ENCODE results near the gene CD47. TPM values are rescaled to one million over a fixed set of nuclear protein-coding genes. Genes with fewer than 3 reads are reported as not detected.

The CD47 gene
- total and polyA plus RNA-seq, 7 experiments from 2014 or later = 130 to 232 (median 171) TPM

DNA sequence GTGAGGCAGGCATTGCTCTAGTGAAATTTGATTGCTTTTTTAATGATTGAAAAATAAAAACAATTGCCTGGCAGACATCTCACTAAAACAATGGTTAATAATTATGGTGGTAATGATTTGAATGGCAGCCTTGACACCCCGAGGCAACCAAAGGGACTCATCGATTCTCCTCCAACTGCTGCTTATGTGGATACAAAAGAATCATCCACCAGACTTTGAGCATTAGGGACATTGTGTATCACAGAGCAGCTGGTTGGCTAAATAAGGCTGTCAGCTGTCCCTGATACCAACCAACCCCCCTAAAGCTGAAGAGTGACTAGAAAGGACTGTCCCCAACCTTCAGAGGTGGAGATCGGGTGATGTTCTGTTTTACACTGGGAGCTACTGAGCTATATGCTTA lies 1.7 kb upstream of the CD47 start:
- Mint-ChIP-seq H3K4me1 (peaks cover 37 to 71% (median 57%) of the 10 kb centered on the region in 7 donors), H3K4me3 (peak overlapping the region in 8 of 10 donors; percentile 85 to 99 (median 93)), H3K36me3 (peaks cover 0 to 15% (median 4%) of the 10 kb centered on the region in 5 donors), H3K9me3 (peaks cover 0 to 5% (median 1%) of the 10 kb centered on the region in 11 donors), H3K27me3 (peaks cover 0 to 10% (median 0%) of the 10 kb centered on the region in 5 donors), H3K27ac (peak overlapping the region; percentile 94 to 100 (median 98))
- H3K36me3 ChIP-seq (ENCODE audit: control insufficient read depth in 2 of 3, insufficient read depth in 3 of 3, low read length in 3 of 3) = peaks cover 0 to 5% (median 0%) of the 10 kb centered on the region in 3 experiments
- no peaks in the 10 kb centered on the region for H3K9me3 ChIP-seq (ENCODE audit: control insufficient read depth in 2 of 3, low read length in 3 of 3)
- DNase-seq (peak in 1 of 9 donors; percentile 15), ATAC-seq (no peak)
- no peaks in the 10 kb centered on the region for H3K27me3 ChIP-seq (ENCODE audit: control insufficient read depth in 2 of 2, insufficient read depth in 2 of 2, low read length in 2 of 2)
- H3K4me1 ChIP-seq (ENCODE audit: control insufficient read depth in 2 of 2, insufficient read depth in 2 of 2, low read length in 2 of 2) = peaks cover 27 to 38% of the 10 kb centered on the region in 2 donors
- H3K27ac ChIP-seq (ENCODE audit: low read depth, low read length) = peak overlapping the region; percentile 100
- peak overlapping the region; percentile 5 for H3K4me3 ChIP-seq (ENCODE audit: low read length)
- ChIA-PET CTCF (interaction anchor here (0.6 to 3.6 kb wide), 9 partner anchors 13 to 385 kb away, joined by 3 to 13 read pairs (median 4); no protein-coding TSS in a partner anchor), POLR2A (interaction anchor here (0.6 to 14.6 kb wide), 11 partner anchors 9 to 198 kb away, joined by 3 to 393 read pairs (median 5); partner anchors contain the start of gene IFT57)
- intact Hi-C loops (cut with micrococcal nuclease) = loop anchor here in 1 of 2 donors (2.0 to 5.0 kb wide), 2 partner anchors 495 to 570 kb away; partner anchors contain the start of genes BBX, CIP2A and DZIP3

DNA sequence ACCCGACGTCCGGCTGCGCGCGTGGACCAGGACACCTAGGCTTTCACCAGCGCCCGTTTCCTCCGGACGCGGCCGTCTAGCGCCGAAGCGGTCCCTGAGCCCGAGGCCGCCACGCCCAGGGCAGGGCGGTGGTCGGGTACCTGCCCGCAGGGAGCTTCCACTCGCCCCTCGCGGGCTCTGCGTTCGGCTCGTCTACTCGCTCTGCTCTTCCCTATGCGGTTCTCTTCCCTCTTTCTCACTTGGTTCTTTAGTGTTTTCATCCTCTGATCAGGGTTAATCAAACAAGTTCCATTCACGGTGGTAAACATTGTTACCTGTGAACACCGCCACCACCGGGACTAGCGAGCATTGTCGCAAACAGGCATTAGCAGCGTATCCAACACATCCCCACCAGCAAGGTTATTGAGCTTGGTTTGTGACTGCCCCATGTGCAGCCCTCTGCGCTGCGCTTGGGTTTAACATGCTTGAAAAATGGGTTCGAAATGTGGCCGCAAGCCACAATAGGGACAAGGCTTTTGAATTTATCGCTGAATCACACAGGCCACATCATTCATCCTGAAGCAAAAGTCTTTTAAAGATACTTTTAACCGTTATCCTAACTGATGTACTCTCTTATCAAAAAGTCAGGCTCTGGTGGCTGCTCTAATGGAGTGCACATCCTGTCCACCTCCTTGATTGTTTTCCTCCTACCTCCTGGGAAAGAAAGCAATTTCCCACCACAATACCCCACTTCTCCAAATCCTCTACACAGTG lies 843 bp upstream of the CD47 start:
- intact Hi-C loops (cut with micrococcal nuclease) = loop anchor here (1.0 to 5.0 kb wide), 7 partner anchors 9 to 731 kb away; partner anchors contain the start of genes BBX (in 2 of the 2), CIP2A (in 1 of the 2), DZIP3 (in 1 of the 2) and IFT57 (in 1 of the 2)
- ATAC-seq (peak; percentile 12), DNase-seq (peak in 8 of 9 donors; percentile 21 to 76 (median 66))
- Mint-ChIP-seq H3K27me3 (peaks cover 0 to 10% (median 0%) of the 10 kb centered on the region in 5 donors), H3K4me3 (peak overlapping the region in 8 of 10 donors; percentile 85 to 99 (median 93)), H3K9me3 (peaks cover 0 to 5% (median 1%) of the 10 kb centered on the region in 11 donors), H3K4me1 (peaks cover 36 to 64% (median 49%) of the 10 kb centered on the region in 7 donors), H3K27ac (peak overlapping the region; percentile 94 to 100 (median 98)), H3K36me3 (peaks cover 0 to 15% (median 4%) of the 10 kb centered on the region in 5 donors)
- Histone ChIP-seq H3K9me3 (ENCODE audit: control insufficient read depth in 2 of 3, low read length in 3 of 3) (no peaks in the 10 kb centered on the region), H3K36me3 (ENCODE audit: control insufficient read depth in 2 of 3, insufficient read depth in 3 of 3, low read length in 3 of 3) (peaks cover 0 to 5% (median 0%) of the 10 kb centered on the region in 3 experiments), H3K4me1 (ENCODE audit: control insufficient read depth in 2 of 2, insufficient read depth in 2 of 2, low read length in 2 of 2) (peaks cover 35 to 46% of the 10 kb centered on the region in 2 donors), H3K4me3 (ENCODE audit: low read length) (peak overlapping the region; percentile 49), H3K27me3 (ENCODE audit: control insufficient read depth in 2 of 2, insufficient read depth in 2 of 2, low read length in 2 of 2) (no peaks in the 10 kb centered on the region), H3K27ac (ENCODE audit: low read depth, low read length) (peak overlapping the region; percentile 100)
- POLR2A ChIA-PET = interaction anchor here (1.1 to 14.6 kb wide), 8 partner anchors 8 to 131 kb away, joined by 3 to 393 read pairs (median 6); partner anchors contain the start of gene IFT57
- CTCF ChIA-PET = interaction anchor here (1.5 to 3.6 kb wide), 5 partner anchors 14 to 132 kb away, joined by 4 to 13 read pairs (median 6); no protein-coding TSS in a partner anchor

- H3K27me3 ChIP-seq (ENCODE audit: control insufficient read depth in 2 of 2, insufficient read depth in 2 of 2, low read length in 2 of 2) = no peaks in the 10 kb centered on the region
- DNase-seq (peak; percentile 42 to 86 (median 73)), ATAC-seq (peak; percentile 44)
- peak overlapping the region in 7 of 10 donors; percentile 96 to 100 (median 99) for H3K4me3 Mint-ChIP-seq
- ChIA-PET CTCF (interaction anchor here (0.7 to 1.1 kb wide), 5 partner anchors 9 to 225 kb away, joined by 3 to 5 read pairs (median 3); no protein-coding TSS in a partner anchor), POLR2A (interaction anchor here (0.6 to 14.6 kb wide), 14 partner anchors 8 to 232 kb away, joined by 3 to 393 read pairs (median 4); partner anchors contain the start of gene IFT57)
- peaks cover 33 to 51% (median 37%) of the 10 kb centered on the region in 7 donors for H3K4me1 Mint-ChIP-seq
- H3K27me3 Mint-ChIP-seq = peaks cover 0 to 10% (median 0%) of the 10 kb centered on the region in 5 donors
- H3K4me3 ChIP-seq (ENCODE audit: low read length) = peak overlapping the region; percentile 92
- peak overlapping the region in 8 of 9 donors; percentile 94 to 100 (median 100) for H3K27ac Mint-ChIP-seq
- H3K36me3 Mint-ChIP-seq = peaks cover 0 to 15% (median 4%) of the 10 kb centered on the region in 5 donors
- H3K9me3 Mint-ChIP-seq = peaks cover 0 to 5% (median 1%) of the 10 kb centered on the region in 11 donors
- intact Hi-C loops (cut with micrococcal nuclease) = loop anchor here (1.0 to 5.0 kb wide), 6 partner anchors 35 to 733 kb away; partner anchors contain the start of genes BBX (in 1 of the 2), CIP2A (in 1 of the 2), DZIP3 (in 1 of the 2) and IFT57 (in 1 of the 2)
- H3K9me3 ChIP-seq (ENCODE audit: control insufficient read depth in 2 of 3, low read length in 3 of 3) = no peaks in the 10 kb centered on the region
- H3K4me1 ChIP-seq (ENCODE audit: control insufficient read depth in 2 of 2, insufficient read depth in 2 of 2, low read length in 2 of 2) = peaks cover 50 to 57% of the 10 kb centered on the region in 2 donors
- peaks cover 0 to 5% (median 5%) of the 10 kb centered on the region in 3 experiments for H3K36me3 ChIP-seq (ENCODE audit: control insufficient read depth in 2 of 3, insufficient read depth in 3 of 3, low read length in 3 of 3)
- H3K27ac ChIP-seq (ENCODE audit: low read depth, low read length) = peak overlapping the region; percentile 100
Measured at GRCh38 chr3:108090049-108090700, 656 bp downstream of the CD47 start.

- Mint-ChIP-seq H3K4me1 (peaks cover 31 to 45% (median 33%) of the 10 kb centered on the region in 7 donors), H3K36me3 (peaks cover 0 to 15% (median 4%) of the 10 kb centered on the region in 5 donors), H3K27ac (peak overlapping the region in 8 of 9 donors; percentile 94 to 100 (median 100)), H3K4me3 (peak overlapping the region in 7 of 10 donors; percentile 96 to 100 (median 99)), H3K9me3 (peaks cover 0 to 5% (median 1%) of the 10 kb centered on the region in 11 donors), H3K27me3 (peaks cover 0 to 10% (median 0%) of the 10 kb centered on the region in 5 donors)
- intact Hi-C loops (cut with micrococcal nuclease) = loop anchor here (2.0 to 10.0 kb wide), 4 partner anchors 37 to 748 kb away; no protein-coding TSS in a partner anchor
- Histone ChIP-seq H3K9me3 (ENCODE audit: control insufficient read depth in 2 of 3, low read length in 3 of 3) (no peaks in the 10 kb centered on the region), H3K27ac (ENCODE audit: low read depth, low read length) (peak overlapping the region; percentile 100), H3K36me3 (ENCODE audit: control insufficient read depth in 2 of 3, insufficient read depth in 3 of 3, low read length in 3 of 3) (peaks cover 0 to 7% (median 5%) of the 10 kb centered on the region in 3 experiments), H3K4me1 (ENCODE audit: control insufficient read depth in 2 of 2, insufficient read depth in 2 of 2, low read length in 2 of 2) (peaks cover 56 to 63% of the 10 kb centered on the region in 2 donors), H3K27me3 (ENCODE audit: control insufficient read depth in 2 of 2, insufficient read depth in 2 of 2, low read length in 2 of 2) (no peaks in the 10 kb centered on the region), H3K4me3 (ENCODE audit: low read length) (peak overlapping the region; percentile 92)
- DNase-seq (no peak), ATAC-seq (no peak)
- ChIA-PET POLR2A (interaction anchor here (0.6 to 14.6 kb wide), 17 partner anchors 8 to 232 kb away, joined by 3 to 393 read pairs (median 3); partner anchors contain the start of gene IFT57), CTCF (interaction anchor here (0.7 to 1.1 kb wide), 5 partner anchors 8 to 225 kb away, joined by 3 to 5 read pairs (median 3); no protein-coding TSS in a partner anchor)
Measured at GRCh38 chr3:108089579-108089978, 1.3 kb downstream of the CD47 start.

DNA sequence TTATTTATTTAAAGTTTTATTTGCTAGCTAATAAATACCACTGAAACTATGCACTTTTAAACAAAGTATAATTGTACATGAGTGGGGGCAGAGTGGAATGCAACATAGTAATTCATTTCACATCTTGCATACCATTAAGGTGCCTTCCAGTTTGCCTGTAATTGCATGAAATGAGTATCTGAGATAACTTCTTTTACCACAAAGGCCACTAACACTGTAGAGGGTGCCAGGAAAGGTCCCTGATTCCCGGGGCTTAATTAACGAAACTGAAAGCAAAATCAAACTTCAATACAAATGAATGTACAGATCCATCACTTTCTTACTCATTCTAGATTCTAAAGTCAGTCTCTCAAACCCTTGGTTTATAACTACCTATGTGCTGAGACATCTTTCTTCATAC lies 2.1 kb downstream of the CD47 start:
- peaks cover 65 to 67% of the 10 kb centered on the region in 2 donors for H3K4me1 ChIP-seq (ENCODE audit: control insufficient read depth in 2 of 2, insufficient read depth in 2 of 2, low read length in 2 of 2)
- Mint-ChIP-seq H3K4me3 (peak overlapping the region in 6 of 10 donors; percentile 84 to 99 (median 94)), H3K4me1 (peaks cover 27 to 41% (median 29%) of the 10 kb centered on the region in 7 donors), H3K27me3 (peaks cover 0 to 10% (median 0%) of the 10 kb centered on the region in 5 donors), H3K27ac (peak overlapping the region in 8 of 9 donors; percentile 59 to 87 (median 78)), H3K9me3 (peaks cover 0 to 5% (median 1%) of the 10 kb centered on the region in 11 donors), H3K36me3 (peaks cover 0 to 15% (median 4%) of the 10 kb centered on the region in 5 donors)
- peak overlapping the region; percentile 100 for H3K27ac ChIP-seq (ENCODE audit: low read depth, low read length)
- ChIA-PET POLR2A (interaction anchor here (0.6 to 14.6 kb wide), 12 partner anchors 9 to 139 kb away, joined by 3 to 393 read pairs (median 4); partner anchors contain the start of gene IFT57), CTCF (interaction anchor here (0.5 to 0.6 kb wide), 2 partner anchors 10 to 29 kb away, joined by 3 read pairs; no protein-coding TSS in a partner anchor)
- no peaks in the 10 kb centered on the region for H3K9me3 ChIP-seq (ENCODE audit: control insufficient read depth in 2 of 3, low read length in 3 of 3)
- H3K27me3 ChIP-seq (ENCODE audit: control insufficient read depth in 2 of 2, insufficient read depth in 2 of 2, low read length in 2 of 2) = no peaks in the 10 kb centered on the region
- no peak for ATAC-seq
- DNase-seq = peak in 3 of 9 donors; percentile 22 to 46 (median 37)
- intact Hi-C loops (cut with micrococcal nuclease) = loop anchor here (1.0 to 10.0 kb wide), 6 partner anchors 8 to 749 kb away; partner anchors contain the start of genes CIP2A (in 1 of the 2) and DZIP3 (in 1 of the 2)
- peak overlapping the region; percentile 92 for H3K4me3 ChIP-seq (ENCODE audit: low read length)
- H3K36me3 ChIP-seq (ENCODE audit: control insufficient read depth in 2 of 3, insufficient read depth in 3 of 3, low read length in 3 of 3) = peaks cover 0 to 7% (median 5%) of the 10 kb centered on the region in 3 experiments
